CD4-positive, alpha-beta T cell treated with Interleukin-12 subunit alpha and Interleukin-12 subunit beta, for 1 hour (primary cell): Measurements from ENCODE around the gene CLN6.
"Not testable (repeated sequence)": the region's sequence is repeated elsewhere in the genome, so short reads cannot be mapped to it uniquely, and the experiment has no call there.

Experiments used
- DNase-seq: peaks from one replicate; pipeline ENCODE4 v3.0.0-alpha.2; 2020

CLN6 gene

GRCh38 chr15:68252925-68253534 lies 23.5 kb upstream of the CLN6 start:
- peak; percentile 67 for DNase-seq

GRCh38 chr15:68249058-68249713 lies 19.7 kb upstream of the CLN6 start:
- no peak for DNase-seq

- DNase-seq: no peak
These were observed 14.7 kb upstream of the CLN6 start for GRCh38 chr15:68244235-68244634.

- no peak for DNase-seq
These were observed 11.8 kb upstream of the CLN6 start for GRCh38 chr15:68241088-68241935.

- no peak for DNase-seq
These were observed 9.5 kb upstream of the CLN6 start for GRCh38 chr15:68239025-68239424.

GRCh38 chr15:68235022-68235421 lies 5.5 kb upstream of the CLN6 start:
- DNase-seq: no peak

GRCh38 chr15:68234520-68234919 lies 5.0 kb upstream of the CLN6 start:
- DNase-seq: not testable (repeated sequence)

- no peak for DNase-seq
These were observed 4.5 kb upstream of the CLN6 start for GRCh38 chr15:68234060-68234459.

GRCh38 chr15:68232937-68233336 lies 3.4 kb upstream of the CLN6 start:
- no peak for DNase-seq

- no peak for DNase-seq
These were observed 2.9 kb upstream of the CLN6 start for GRCh38 chr15:68232449-68232848.

GRCh38 chr15:68231102-68231818 lies 1.7 kb upstream of the CLN6 start:
- DNase-seq: no peak

GRCh38 chr15:68230157-68231100 lies 901 bp upstream of the CLN6 start:
- DNase-seq: no peak

- no peak for DNase-seq
These were observed 550 bp downstream of the CLN6 start for GRCh38 chr15:68228971-68229385.

GRCh38 chr15:68228143-68228970 lies 1.2 kb downstream of the CLN6 start:
- DNase-seq: no peak

GRCh38 chr15:68227643-68228142 lies 1.8 kb downstream of the CLN6 start:
- DNase-seq: no peak

- DNase-seq: not testable (repeated sequence)
These were observed 4.1 kb downstream of the CLN6 start for GRCh38 chr15:68225442-68225841.

- no peak for DNase-seq
These were observed 4.8 kb downstream of the CLN6 start for GRCh38 chr15:68224546-68225250.

GRCh38 chr15:68224108-68224507 lies 5.4 kb downstream of the CLN6 start:
- no peak for DNase-seq

GRCh38 chr15:68223171-68223570 lies 6.4 kb downstream of the CLN6 start:
- no peak for DNase-seq

GRCh38 chr15:68222432-68222743 lies 7.1 kb downstream of the CLN6 start:
- DNase-seq: not testable (repeated sequence)
